ENCODE measurements around the gene AKAP6.

DNA sequence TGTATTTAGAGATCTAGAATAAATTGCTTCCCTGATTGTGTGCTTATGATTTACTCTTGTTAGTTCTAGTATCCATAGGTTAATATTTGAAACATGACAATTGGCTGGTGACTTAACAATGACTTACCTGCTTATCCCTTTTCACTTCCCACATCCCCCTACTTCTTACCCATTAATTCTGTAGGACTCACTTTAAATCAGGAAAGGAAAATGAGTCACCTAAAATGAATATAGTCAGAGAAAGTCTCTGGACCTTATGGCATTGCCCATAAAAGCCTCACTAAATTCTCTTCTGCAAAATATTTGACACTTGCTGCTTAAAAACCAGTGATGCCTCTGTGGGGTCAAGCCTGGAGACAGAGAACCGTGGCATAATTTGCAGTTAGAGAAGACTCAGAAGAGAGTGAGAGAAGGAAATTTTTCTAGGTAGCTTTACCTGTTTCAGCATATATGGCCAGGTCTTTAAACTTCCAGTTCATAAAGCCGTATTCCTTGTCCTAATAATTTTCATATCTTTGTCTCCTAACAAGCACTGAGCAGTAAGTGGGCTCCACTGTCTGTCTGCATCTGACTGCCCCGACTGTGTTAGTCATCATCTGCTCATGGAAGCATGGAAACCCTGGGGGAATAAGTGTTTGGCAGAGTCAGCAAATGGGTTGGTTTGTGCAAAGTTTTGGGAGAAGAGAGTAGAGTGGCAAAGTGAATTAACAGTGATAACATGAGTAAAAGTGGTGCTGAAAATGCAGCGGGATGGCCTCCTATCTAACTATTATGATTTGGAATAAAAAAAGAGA, 294.4 kb downstream of the AKAP6 start:
- TF ChIP-seq REST (IDR thresholded peaks at IDR 0.05; ENCODE audit: unreplicated experiment) (no peak), POLR2AphosphoS5 (IDR thresholded peaks at IDR 0.05; ENCODE audit: low read depth) (no peak), EZH2phosphoT487 (IDR thresholded peaks at IDR 0.05; ENCODE audit: unreplicated experiment) (no peak), EZH2 (IDR thresholded peaks at IDR 0.05; ENCODE audit: low read depth, unreplicated experiment) (no peak), JUNB (IDR thresholded peaks at IDR 0.05; ENCODE audit: unreplicated experiment) (no peak), NANOG (IDR thresholded peaks at IDR 0.05; ENCODE audit: borderline replicate concordance) (no peak), CREB1 (CRISPR knock-in tag; IDR thresholded peaks at IDR 0.05; ENCODE audit: low read depth) (no peak), ZNF331 (CRISPR knock-in tag; IDR thresholded peaks at IDR 0.05; ENCODE audit: low read depth) (no peak), STAT1 (IDR thresholded peaks at IDR 0.05; ENCODE audit: unreplicated experiment) (no peak)
- TF ChIP-seq, protein P1, sequence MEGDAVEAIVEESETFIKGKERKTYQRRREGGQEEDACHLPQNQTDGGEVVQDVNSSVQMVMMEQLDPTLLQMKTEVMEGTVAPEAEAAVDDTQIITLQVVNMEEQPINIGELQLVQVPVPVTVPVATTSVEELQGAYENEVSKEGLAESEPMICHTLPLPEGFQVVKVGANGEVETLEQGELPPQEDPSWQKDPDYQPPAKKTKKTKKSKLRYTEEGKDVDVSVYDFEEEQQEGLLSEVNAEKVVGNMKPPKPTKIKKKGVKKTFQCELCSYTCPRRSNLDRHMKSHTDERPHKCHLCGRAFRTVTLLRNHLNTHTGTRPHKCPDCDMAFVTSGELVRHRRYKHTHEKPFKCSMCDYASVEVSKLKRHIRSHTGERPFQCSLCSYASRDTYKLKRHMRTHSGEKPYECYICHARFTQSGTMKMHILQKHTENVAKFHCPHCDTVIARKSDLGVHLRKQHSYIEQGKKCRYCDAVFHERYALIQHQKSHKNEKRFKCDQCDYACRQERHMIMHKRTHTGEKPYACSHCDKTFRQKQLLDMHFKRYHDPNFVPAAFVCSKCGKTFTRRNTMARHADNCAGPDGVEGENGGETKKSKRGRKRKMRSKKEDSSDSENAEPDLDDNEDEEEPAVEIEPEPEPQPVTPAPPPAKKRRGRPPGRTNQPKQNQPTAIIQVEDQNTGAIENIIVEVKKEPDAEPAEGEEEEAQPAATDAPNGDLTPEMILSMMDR (conservative IDR thresholded peaks at IDR 0.05; ENCODE audit: low read depth in 2 of 2), result no peak
- TF ChIP-seq, protein P2, sequence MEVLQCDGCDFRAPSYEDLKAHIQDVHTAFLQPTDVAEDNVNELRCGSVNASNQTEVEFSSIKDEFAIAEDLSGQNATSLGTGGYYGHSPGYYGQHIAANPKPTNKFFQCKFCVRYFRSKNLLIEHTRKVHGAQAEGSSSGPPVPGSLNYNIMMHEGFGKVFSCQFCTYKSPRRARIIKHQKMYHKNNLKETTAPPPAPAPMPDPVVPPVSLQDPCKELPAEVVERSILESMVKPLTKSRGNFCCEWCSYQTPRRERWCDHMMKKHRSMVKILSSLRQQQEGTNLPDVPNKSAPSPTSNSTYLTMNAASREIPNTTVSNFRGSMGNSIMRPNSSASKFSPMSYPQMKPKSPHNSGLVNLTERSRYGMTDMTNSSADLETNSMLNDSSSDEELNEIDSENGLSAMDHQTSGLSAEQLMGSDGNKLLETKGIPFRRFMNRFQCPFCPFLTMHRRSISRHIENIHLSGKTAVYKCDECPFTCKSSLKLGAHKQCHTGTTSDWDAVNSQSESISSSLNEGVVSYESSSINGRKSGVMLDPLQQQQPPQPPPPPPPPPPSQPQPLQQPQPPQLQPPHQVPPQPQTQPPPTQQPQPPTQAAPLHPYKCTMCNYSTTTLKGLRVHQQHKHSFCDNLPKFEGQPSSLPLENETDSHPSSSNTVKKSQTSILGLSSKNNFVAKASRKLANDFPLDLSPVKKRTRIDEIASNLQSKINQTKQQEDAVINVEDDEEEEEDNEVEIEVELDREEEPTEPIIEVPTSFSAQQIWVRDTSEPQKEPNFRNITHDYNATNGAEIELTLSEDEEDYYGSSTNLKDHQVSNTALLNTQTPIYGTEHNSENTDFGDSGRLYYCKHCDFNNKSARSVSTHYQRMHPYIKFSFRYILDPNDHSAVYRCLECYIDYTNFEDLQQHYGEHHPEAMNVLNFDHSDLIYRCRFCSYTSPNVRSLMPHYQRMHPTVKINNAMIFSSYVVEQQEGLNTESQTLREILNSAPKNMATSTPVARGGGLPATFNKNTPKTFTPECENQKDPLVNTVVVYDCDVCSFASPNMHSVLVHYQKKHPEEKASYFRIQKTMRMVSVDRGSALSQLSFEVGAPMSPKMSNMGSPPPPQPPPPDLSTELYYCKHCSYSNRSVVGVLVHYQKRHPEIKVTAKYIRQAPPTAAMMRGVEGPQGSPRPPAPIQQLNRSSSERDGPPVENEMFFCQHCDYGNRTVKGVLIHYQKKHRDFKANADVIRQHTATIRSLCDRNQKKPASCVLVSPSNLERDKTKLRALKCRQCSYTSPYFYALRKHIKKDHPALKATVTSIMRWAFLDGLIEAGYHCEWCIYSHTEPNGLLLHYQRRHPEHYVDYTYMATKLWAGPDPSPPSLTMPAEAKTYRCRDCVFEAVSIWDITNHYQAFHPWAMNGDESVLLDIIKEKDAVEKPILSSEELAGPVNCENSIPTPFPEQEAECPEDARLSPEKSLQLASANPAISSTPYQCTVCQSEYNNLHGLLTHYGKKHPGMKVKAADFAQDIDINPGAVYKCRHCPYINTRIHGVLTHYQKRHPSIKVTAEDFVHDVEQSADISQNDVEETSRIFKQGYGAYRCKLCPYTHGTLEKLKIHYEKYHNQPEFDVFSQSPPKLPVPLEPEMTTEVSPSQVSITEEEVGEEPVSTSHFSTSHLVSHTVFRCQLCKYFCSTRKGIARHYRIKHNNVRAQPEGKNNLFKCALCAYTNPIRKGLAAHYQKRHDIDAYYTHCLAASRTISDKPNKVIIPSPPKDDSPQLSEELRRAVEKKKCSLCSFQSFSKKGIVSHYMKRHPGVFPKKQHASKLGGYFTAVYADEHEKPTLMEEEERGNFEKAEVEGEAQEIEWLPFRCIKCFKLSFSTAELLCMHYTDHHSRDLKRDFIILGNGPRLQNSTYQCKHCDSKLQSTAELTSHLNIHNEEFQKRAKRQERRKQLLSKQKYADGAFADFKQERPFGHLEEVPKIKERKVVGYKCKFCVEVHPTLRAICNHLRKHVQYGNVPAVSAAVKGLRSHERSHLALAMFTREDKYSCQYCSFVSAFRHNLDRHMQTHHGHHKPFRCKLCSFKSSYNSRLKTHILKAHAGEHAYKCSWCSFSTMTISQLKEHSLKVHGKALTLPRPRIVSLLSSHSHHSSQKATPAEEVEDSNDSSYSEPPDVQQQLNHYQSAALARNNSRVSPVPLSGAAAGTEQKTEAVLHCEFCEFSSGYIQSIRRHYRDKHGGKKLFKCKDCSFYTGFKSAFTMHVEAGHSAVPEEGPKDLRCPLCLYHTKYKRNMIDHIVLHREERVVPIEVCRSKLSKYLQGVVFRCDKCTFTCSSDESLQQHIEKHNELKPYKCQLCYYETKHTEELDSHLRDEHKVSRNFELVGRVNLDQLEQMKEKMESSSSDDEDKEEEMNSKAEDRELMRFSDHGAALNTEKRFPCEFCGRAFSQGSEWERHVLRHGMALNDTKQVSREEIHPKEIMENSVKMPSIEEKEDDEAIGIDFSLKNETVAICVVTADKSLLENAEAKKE (CRISPR knock-in tag; IDR thresholded peaks at IDR 0.05), result no peak

Measured in GM23338 (cell line).